ENCODE results near the gene SPDYA. TPM values are rescaled to one million over a fixed set of nuclear protein-coding genes. Genes with fewer than 3 reads are reported as not detected.

The SPDYA gene
- total and polyA plus RNA-seq, 2 of the 4 experiments (the other 2 are of a cell fraction) = not detected

- Histone ChIP-seq H2BK15ac (ENCODE audit: low read depth, low read length) (no peak overlapping the region), H4K20me1 (ENCODE audit: insufficient read depth, low read length) (peaks cover 66% of the 10 kb centered on the region), H2BK20ac (ENCODE audit: low read depth, low read length) (no peak overlapping the region), H3K18ac (ENCODE audit: low read depth, low read length) (no peak overlapping the region), H2BK120ac (ENCODE audit: low read depth, low read length) (no peak overlapping the region), H4K5ac (ENCODE audit: low read depth, low read length) (no peak overlapping the region), H3K56ac (ENCODE audit: extremely low read depth, insufficient read depth, low read length) (no peak overlapping the region), H4K8ac (ENCODE audit: low read depth in 2 of 2, low read length in 2 of 2) (no peak overlapping the region), H3K9ac (ENCODE audit: low read depth, low read length) (no peak overlapping the region), H3K79me1 (ENCODE audit: low read depth in 1 of 2, low read length in 2 of 2) (peaks cover 0 to 35% of the 10 kb centered on the region in 2 experiments; a peak in 2 of 4 replicates), H4K91ac (ENCODE audit: insufficient read depth, low read depth, low read length) (no peak overlapping the region), H2AFZ (replicated peaks; ENCODE audit: low read length, poor library complexity) (no peak overlapping the region), H3K4me2 (ENCODE audit: low read depth, low read length) (peak overlapping the region; percentile 66), H3K23ac (ENCODE audit: low read depth, low read length) (peak overlapping the region; percentile 33; the same call in 1 of the 2 replicates), H2AK5ac (ENCODE audit: low read depth, low read length) (no peak overlapping the region), H3K27ac (ENCODE audit: insufficient read depth, low read length) (no peak overlapping the region), H3K4me1 (ENCODE audit: control insufficient read depth, insufficient read depth, low read length) (peaks cover 2% of the 10 kb centered on the region; the same call in 1 of the 2 replicates), H3K4ac (ENCODE audit: low read depth, low read length) (no peak overlapping the region), H3K36me3 (ENCODE audit: control insufficient read depth, insufficient read depth, low read length) (no peaks in the 10 kb centered on the region), H3K9me3 (ENCODE audit: control insufficient read depth, insufficient read depth, low read length) (no peaks in the 10 kb centered on the region), H2AK9ac (replicated peaks; ENCODE audit: low read depth, low read length, poor library complexity) (no peak overlapping the region), H3K4me3 (ENCODE audit: insufficient read depth, low read depth, low read length) (no peak overlapping the region), H3K14ac (replicated peaks; ENCODE audit: low read depth, low read length) (no peak overlapping the region), H2BK5ac (ENCODE audit: low read depth, low read length, poor library complexity, severe bottlenecking) (peak overlapping the region; percentile 4), H3K27me3 (ENCODE audit: control insufficient read depth, insufficient read depth, low read length) (no peaks in the 10 kb centered on the region), H3K9me1 (ENCODE audit: insufficient read depth, low read length) (peaks cover 2% of the 10 kb centered on the region; the same call in 1 of the 2 replicates)
- intact Hi-C loops (cut with micrococcal nuclease) = loop anchor here (10.0 kb wide), 1 partner anchor 232 kb away; no protein-coding TSS in a partner anchor
- WGBS, 2 experiments (ENCODE audit: extremely low coverage in 2 of 2, insufficient read length in 1 of 2) = no CpG with 5 or more reads among the region's 2 CpGs
- in situ Hi-C loops (cut with MboI; ENCODE audit: low sequenced_read_pairs) = no loop called here
- ChIA-PET CTCF (interaction anchor here (0.6 to 1.3 kb wide), 3 partner anchors 25 to 84 kb away, joined by 3 read pairs; no protein-coding TSS in a partner anchor), POLR2A (ENCODE audit: unreplicated experiment) (interaction anchor here (0.6 kb wide), 1 partner anchor 210 kb away, joined by 3 read pairs; no protein-coding TSS in a partner anchor)
- no TSS peak for BruUV-seq (replicated peaks)
- DNase-seq (peak; percentile 71), ATAC-seq (ENCODE audit: low read depth) (peak; percentile 13)
- dilution Hi-C loops (cut with HindIII; ENCODE audit: low sequenced_read_pairs, unreplicated experiment) = no loop called here
- TF ChIP-seq RFX5 (IDR thresholded peaks at IDR 0.05; ENCODE audit: low read depth, low read length) (no peak), USF2 (IDR thresholded peaks at IDR 0.05; ENCODE audit: low read depth, low read length) (no peak), MAFK (IDR thresholded peaks at IDR 0.05; ENCODE audit: low read depth, low read length) (no peak), CTCF (conservative IDR thresholded peaks at IDR 0.05; ENCODE audit: low read depth, low read length) (no peak), MAZ (IDR thresholded peaks at IDR 0.05; ENCODE audit: borderline replicate concordance, low read depth, low read length) (no peak), NFE2L2 (IDR thresholded peaks at IDR 0.05; ENCODE audit: low read depth, low read length) (no peak), RAD21 (IDR thresholded peaks at IDR 0.05; ENCODE audit: low read length) (no peak), FOS (IDR thresholded peaks at IDR 0.05; ENCODE audit: low read depth, low read length) (no peak), POLR2A (IDR thresholded peaks at IDR 0.05; ENCODE audit: low read depth, low read length) (no peak), BHLHE40 (IDR thresholded peaks at IDR 0.05; ENCODE audit: low read depth, low read length) (no peak), ELK1 (IDR thresholded peaks at IDR 0.05; ENCODE audit: borderline replicate concordance, low read depth, low read length) (no peak), CEBPB (IDR thresholded peaks at IDR 0.05; ENCODE audit: low read depth, low read length) (no peak)
Observed at GRCh38 chr2:28896906-28897305, 86.3 kb downstream of the SPDYA start.
